Measurements from ENCODE around the gene LRP1-AS. TPM values are rescaled to one million over a fixed set of nuclear protein-coding genes. Genes with fewer than 3 reads are reported as not detected.
A peak's percentile ranks its signal among the peaks of the same experiment; 100 is the strongest.
"Not testable (repeated sequence)": the region's sequence is repeated elsewhere in the genome, so short reads cannot be mapped to it uniquely, and the experiment has no call there.

Gene LRP1-AS
- total RNA-seq, 1 experiment from 2014 or later, result not detected

DNA sequence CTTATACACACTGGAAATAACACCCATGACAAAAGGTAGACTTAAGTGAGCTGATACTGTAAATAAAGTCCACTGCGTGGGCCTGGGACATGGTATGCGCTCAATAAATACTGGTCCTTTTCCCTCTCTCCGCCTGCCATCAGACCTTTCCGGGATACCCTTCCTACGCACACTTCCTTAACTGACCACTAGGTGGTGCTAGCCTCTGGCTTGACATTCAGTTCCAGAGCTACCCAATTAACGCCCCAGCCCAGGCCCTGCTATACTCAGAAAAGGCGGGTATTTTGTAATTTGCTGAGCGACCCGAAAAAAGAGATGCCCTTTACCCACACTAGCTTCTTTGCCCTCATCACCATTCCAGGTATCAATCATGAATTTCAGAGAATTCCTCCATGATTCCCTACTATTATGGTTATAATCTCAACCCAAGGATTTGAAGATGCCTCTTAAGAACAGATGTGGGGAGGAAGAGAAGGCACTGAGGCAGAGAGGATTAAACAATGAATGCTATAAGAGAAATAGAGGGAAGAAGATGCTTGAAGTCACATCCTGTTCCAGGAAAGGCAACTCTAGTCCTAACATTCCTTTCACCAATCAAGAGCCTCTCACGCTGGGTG is 23.1 kb downstream of the LRP1-AS start:
- H3K27ac ChIP-seq (ENCODE audit: low read length), result no peak overlapping the region
- no peaks in the 10 kb centered on the region for H4K20me1 ChIP-seq (ENCODE audit: low read length)
- intact Hi-C loops (cut with micrococcal nuclease), result loop anchor here (1.0 to 2.0 kb wide), 2 partner anchors 50 to 59 kb away; no protein-coding TSS in a partner anchor
- H2AFZ ChIP-seq (ENCODE audit: low read length), result peak overlapping the region; percentile 23; the same call in 1 of the 2 replicates
- H3K9me3 ChIP-seq (ENCODE audit: low read length), result no peaks in the 10 kb centered on the region
- no peaks in the 10 kb centered on the region for H3K36me3 ChIP-seq (ENCODE audit: low read depth, low read length)
- TF ChIP-seq EZH2 (IDR thresholded peaks at IDR 0.05; ENCODE audit: low read length, unreplicated experiment) (no peak), EZH2phosphoT487 (IDR thresholded peaks at IDR 0.05; ENCODE audit: borderline replicate concordance, low read length) (no peak)
- TF ChIP-seq, protein P1, sequence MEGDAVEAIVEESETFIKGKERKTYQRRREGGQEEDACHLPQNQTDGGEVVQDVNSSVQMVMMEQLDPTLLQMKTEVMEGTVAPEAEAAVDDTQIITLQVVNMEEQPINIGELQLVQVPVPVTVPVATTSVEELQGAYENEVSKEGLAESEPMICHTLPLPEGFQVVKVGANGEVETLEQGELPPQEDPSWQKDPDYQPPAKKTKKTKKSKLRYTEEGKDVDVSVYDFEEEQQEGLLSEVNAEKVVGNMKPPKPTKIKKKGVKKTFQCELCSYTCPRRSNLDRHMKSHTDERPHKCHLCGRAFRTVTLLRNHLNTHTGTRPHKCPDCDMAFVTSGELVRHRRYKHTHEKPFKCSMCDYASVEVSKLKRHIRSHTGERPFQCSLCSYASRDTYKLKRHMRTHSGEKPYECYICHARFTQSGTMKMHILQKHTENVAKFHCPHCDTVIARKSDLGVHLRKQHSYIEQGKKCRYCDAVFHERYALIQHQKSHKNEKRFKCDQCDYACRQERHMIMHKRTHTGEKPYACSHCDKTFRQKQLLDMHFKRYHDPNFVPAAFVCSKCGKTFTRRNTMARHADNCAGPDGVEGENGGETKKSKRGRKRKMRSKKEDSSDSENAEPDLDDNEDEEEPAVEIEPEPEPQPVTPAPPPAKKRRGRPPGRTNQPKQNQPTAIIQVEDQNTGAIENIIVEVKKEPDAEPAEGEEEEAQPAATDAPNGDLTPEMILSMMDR (conservative IDR thresholded peaks at IDR 0.05; ENCODE audit: low read depth, low read length), result peak; percentile 93
- no peaks in the 10 kb centered on the region for H3K9me2 ChIP-seq (replicated peaks; ENCODE audit: low read length)
- H3K9ac ChIP-seq (ENCODE audit: low read length), result no peak overlapping the region
- no TSS peak for BruUV-seq (replicated peaks)
- ATAC-seq (peak; percentile 33), DNase-seq (peak; percentile 87)
- no peaks in the 10 kb centered on the region for H3K27me3 ChIP-seq (ENCODE audit: low read length)
- ChIA-PET CTCF (interaction anchor here (0.6 to 1.9 kb wide), 6 partner anchors 12 to 58 kb away, joined by 3 to 18 read pairs (median 6); no protein-coding TSS in a partner anchor), POLR2A (ENCODE audit: unreplicated experiment) (interaction anchor here (0.5 kb wide), 1 partner anchor 116 kb away, joined by 3 read pairs; no protein-coding TSS in a partner anchor)
- H3K79me2 ChIP-seq (ENCODE audit: low read length), result peaks cover 4% of the 10 kb centered on the region; the same call in 1 of the 2 replicates
- H3F3A ChIP-seq (ENCODE audit: low read length, unreplicated experiment), result no peaks in the 10 kb centered on the region
- no peak overlapping the region for H3K4me2 ChIP-seq (ENCODE audit: low read length)
- no peak overlapping the region for H3K4me3 ChIP-seq (ENCODE audit: low read length)
- peaks cover 16% of the 10 kb centered on the region for H3K4me1 ChIP-seq (ENCODE audit: insufficient read depth, low read length)

DNA sequence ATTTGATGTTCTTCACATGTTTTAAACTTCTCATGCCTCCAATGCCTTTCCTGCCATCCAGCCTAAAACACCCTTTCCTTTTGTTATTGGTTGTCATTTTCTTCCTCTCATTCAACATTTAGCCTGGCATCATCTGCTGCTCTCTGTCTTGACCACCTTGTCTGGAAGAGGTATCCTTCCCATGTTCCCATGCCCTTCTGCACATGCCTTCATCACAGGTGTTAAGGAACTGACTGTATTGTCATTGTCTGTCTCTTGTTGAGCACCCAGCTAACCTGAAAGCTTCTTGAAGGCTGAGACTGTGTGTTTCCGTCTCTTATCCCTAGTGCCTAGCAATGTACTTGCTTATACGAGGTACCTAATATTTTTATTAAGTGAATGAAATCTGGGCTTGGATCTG is 23.6 kb downstream of the LRP1-AS start:
- DNase-seq, result no peak
- H2AFZ ChIP-seq (ENCODE audit: low read length), result peak overlapping the region; percentile 23; the same call in 1 of the 2 replicates
- no peak overlapping the region for H3K9ac ChIP-seq (ENCODE audit: low read length)
- no peak overlapping the region for H3K4me3 ChIP-seq (ENCODE audit: low read length)
- no peaks in the 10 kb centered on the region for H3F3A ChIP-seq (ENCODE audit: low read length, unreplicated experiment)
- ChIA-PET POLR2A (ENCODE audit: unreplicated experiment) (interaction anchor here (0.5 kb wide), 1 partner anchor 116 kb away, joined by 3 read pairs; no protein-coding TSS in a partner anchor), CTCF (interaction anchor here (1.0 to 1.9 kb wide), 4 partner anchors 12 to 59 kb away, joined by 3 to 18 read pairs (median 10); no protein-coding TSS in a partner anchor)
- H4K20me1 ChIP-seq (ENCODE audit: low read length), result no peaks in the 10 kb centered on the region
- no peak overlapping the region for H3K27ac ChIP-seq (ENCODE audit: low read length)
- no TSS peak for BruUV-seq (replicated peaks)
- H3K9me3 ChIP-seq (ENCODE audit: low read length), result no peaks in the 10 kb centered on the region
- no peaks in the 10 kb centered on the region for H3K9me2 ChIP-seq (replicated peaks; ENCODE audit: low read length)
- H3K27me3 ChIP-seq (ENCODE audit: low read length), result no peaks in the 10 kb centered on the region
- H3K79me2 ChIP-seq (ENCODE audit: low read length), result peaks cover 2% of the 10 kb centered on the region; the same call in 1 of the 2 replicates
- no peaks in the 10 kb centered on the region for H3K36me3 ChIP-seq (ENCODE audit: low read depth, low read length)
- no peak for ATAC-seq
- intact Hi-C loops (cut with micrococcal nuclease), result loop anchor here (1.0 to 2.0 kb wide), 2 partner anchors 51 to 59 kb away; no protein-coding TSS in a partner anchor
- TF ChIP-seq, protein P1 (conservative IDR thresholded peaks at IDR 0.05; ENCODE audit: low read depth, low read length), result no peak
- TF ChIP-seq EZH2phosphoT487 (IDR thresholded peaks at IDR 0.05; ENCODE audit: borderline replicate concordance, low read length) (no peak), EZH2 (IDR thresholded peaks at IDR 0.05; ENCODE audit: low read length, unreplicated experiment) (no peak)
- no peak overlapping the region for H3K4me2 ChIP-seq (ENCODE audit: low read length)
- peaks cover 21% of the 10 kb centered on the region for H3K4me1 ChIP-seq (ENCODE audit: insufficient read depth, low read length)

DNA sequence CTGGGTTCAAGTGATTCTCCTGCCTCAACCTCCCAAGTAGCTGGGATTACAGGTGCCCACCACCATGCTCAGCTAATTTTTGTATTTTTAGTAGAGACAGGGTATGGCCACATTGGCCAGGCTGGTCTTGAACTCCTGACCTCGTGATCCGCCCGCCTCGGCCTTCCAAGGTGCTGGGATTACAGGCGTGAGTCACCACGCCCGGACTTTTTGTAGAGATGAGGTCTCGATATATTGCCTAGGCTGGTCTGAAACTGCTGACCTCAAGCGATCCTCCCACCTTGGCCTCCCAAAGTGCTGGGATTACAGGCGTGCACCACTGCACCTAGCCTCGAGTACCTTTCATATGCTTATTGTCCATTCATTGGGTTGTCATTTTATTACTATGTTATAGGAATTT is 26.7 kb downstream of the LRP1-AS start:
- CTCF ChIA-PET, result interaction anchor here (0.8 kb wide), 1 partner anchor 62 kb away, joined by 3 read pairs; no protein-coding TSS in a partner anchor

More for the DNA sequence above, 26.7 kb downstream of the LRP1-AS start:
- H3K4me2 ChIP-seq (ENCODE audit: low read length); intact Hi-C loops (cut with micrococcal nuclease); H3K9me3 ChIP-seq (ENCODE audit: low read length); H3K9ac ChIP-seq (ENCODE audit: low read length); H3F3A ChIP-seq (ENCODE audit: low read length, unreplicated experiment); DNase-seq; H2AFZ ChIP-seq (ENCODE audit: low read length); ATAC-seq; BruUV-seq (replicated peaks); POLR2A ChIA-PET (ENCODE audit: unreplicated experiment); H3K36me3 ChIP-seq (ENCODE audit: low read depth, low read length); H3K9me2 ChIP-seq (replicated peaks; ENCODE audit: low read length); H3K27ac ChIP-seq (ENCODE audit: low read length); H3K27me3 ChIP-seq (ENCODE audit: low read length); H4K20me1 ChIP-seq (ENCODE audit: low read length); H3K79me2 ChIP-seq (ENCODE audit: low read length); H3K4me3 ChIP-seq (ENCODE audit: low read length): not testable (repeated sequence)
- peaks cover 18% of the 10 kb centered on the region for H3K4me1 ChIP-seq (ENCODE audit: insufficient read depth, low read length)
